Ovary (tissue), 9 donors: ENCODE data around the gene MAP3K1. TPM values are rescaled to one million over a fixed set of nuclear protein-coding genes. Genes with fewer than 3 reads are reported as not detected.

Source experiments
- DNase-seq, 5 donors: peaks; one replicate each; pipeline ENCODE4 v3.0.0-alpha.2; 2019 to 2020
- H3K27ac ChIP-seq, 2 donors: fragments of 200-600 bp; one replicate each; pipeline versions ENCODE4 v1.5.1 to v1.8.0; 2019 to 2022
- H3K27me3 ChIP-seq: fragments of 200-600 bp; one replicate; pipeline ENCODE4 v1.8.0; 2022
- H3K36me3 ChIP-seq: fragments of 200-600 bp; sonication (generic); one replicate; pipeline ENCODE4 v1.5.1; 2019
- H3K4me1 ChIP-seq: one replicate; pipeline ENCODE4 v1.8.1; 2013; ENCODE audit warnings: mild to moderate bottlenecking, moderate library complexity; ENCODE audit not compliant: insufficient read depth
- H3K4me3 ChIP-seq: fragments of 200-600 bp; sonication (generic); one replicate; pipeline ENCODE4 v1.5.1; 2017
- H3K9me3 ChIP-seq, 2 donors: fragments of 200-600 bp in 1 of 2; sonication (generic) in 1 of 2; one replicate each; pipeline versions ENCODE4 v1.5.1 to v1.8.1; 2013 to 2019; ENCODE audit warnings: mild to moderate bottlenecking in 1 of 2, moderate library complexity in 1 of 2
- CTCF ChIP-seq, 3 donors: fragments of 450-650 bp in 2 of 3; fragments of 200-600 bp in 1 of 3; IDR thresholded peaks; one replicate each; pipeline versions ENCODE4 v1.5.1 to v1.8.0; 2016 to 2022; ENCODE audit warnings: antibody characterized with exemption in 3 of 3, mild to moderate bottlenecking in 1 of 3
- EP300 ChIP-seq: sonication (generic); formaldehyde crosslinking; IDR thresholded peaks from one replicate; pipeline ENCODE4 v1.6.1; 2017; ENCODE audit warnings: antibody characterized with exemption
- POLR2A ChIP-seq: fragments of 450-650 bp; IDR thresholded peaks from one replicate; pipeline ENCODE4 v1.6.1; 2017; ENCODE audit warnings: antibody characterized with exemption, mild to moderate bottlenecking, moderate library complexity
- WGBS, 3 donors: extraction: QIAGEN DNeasy Blood & Tissue Kit in 1 of 3; methylation state at CpG; one replicate each; pipeline versions ENCODE4 v1.1.5 to v1.1.7; 2013 to 2017; 5-methylcytosine and 5-hydroxymethylcytosine counted together
- intact Hi-C, 4 donors: fragments of 100-400 bp; cut with DNase I; formaldehyde crosslinking; loops; one replicate each; pipeline versions ENCODE4 v1.11.0 to v1.15.1; 2022 to 2023
- polyA plus RNA-seq, 2 donors: library from polyadenylated mRNA; stranded (reverse); fragments of 200-250 nt in 1 of 2; fragments of 350-450 nt in 1 of 2; fragmentation: Illumina TruSeq in 1 of 2; extraction: RNeasy Lipid Tissue Mini Kit (QIAGEN cat#74804) in 1 of 2; gene quantifications; one replicate each; pipeline ENCODE4 v1.2.3, GENCODE V29; 2013 to 2014
- total RNA-seq, 7 donors: library from RNA; depleted of rRNA in 2 of 7; stranded (reverse); fragments of >200 nt in 2 of 7; fragmentation: NEBNext Ultra II Directional in 3 of 7; extraction: Animal tissue kit (Norgen Biotek cat#: 25700) in 3 of 7; gene quantifications; one replicate each; pipeline versions ENCODE4 v1.1.0 to v1.2.4, GENCODE V29; 2016 to 2023
- donor health status: DM: no; HTN: no; CAD: no; lungs with moderate emphysema.
- donor health status: DM: no; HTN: no; CAD: no.
- donor health status: Bipolar disorder and iron deficiency.
- donor health status: DM: yes; HTN: yes; CAD: no.
- donor health status: DM: no; HTN: no; CAD: no.
- donor health status: DM: yes; HTN: yes; CAD: no.

The MAP3K1 gene
- total and polyA plus RNA-seq, 9 donors, result 5.4 to 29.8 (median 21.6) TPM

- 81 to 89% (median 85%) methylated on average over 7 of the region's 7 CpGs for WGBS, 3 donors
- no peaks in the 10 kb centered on the region for H3K36me3 ChIP-seq
- intact Hi-C loops, result loop anchor here in 1 of 4 donors (10.0 kb wide), 1 partner anchor 566 kb away; no protein-coding TSS in a partner anchor
- no peak for DNase-seq
- H3K4me1 ChIP-seq, result peaks cover 5% of the 10 kb centered on the region
- H3K9me3 ChIP-seq, result no peaks in the 10 kb centered on the region
- H3K27me3 ChIP-seq, result no peaks in the 10 kb centered on the region
- no peak overlapping the region for H3K27ac ChIP-seq
- no peak overlapping the region for H3K4me3 ChIP-seq
- TF ChIP-seq POLR2A (no peak), CTCF (IDR thresholded peaks at IDR 0.05) (no peak), EP300 (no peak)
These were observed 25.2 kb downstream of the MAP3K1 start for GRCh38 chr5:56840597-56840996.

DNA sequence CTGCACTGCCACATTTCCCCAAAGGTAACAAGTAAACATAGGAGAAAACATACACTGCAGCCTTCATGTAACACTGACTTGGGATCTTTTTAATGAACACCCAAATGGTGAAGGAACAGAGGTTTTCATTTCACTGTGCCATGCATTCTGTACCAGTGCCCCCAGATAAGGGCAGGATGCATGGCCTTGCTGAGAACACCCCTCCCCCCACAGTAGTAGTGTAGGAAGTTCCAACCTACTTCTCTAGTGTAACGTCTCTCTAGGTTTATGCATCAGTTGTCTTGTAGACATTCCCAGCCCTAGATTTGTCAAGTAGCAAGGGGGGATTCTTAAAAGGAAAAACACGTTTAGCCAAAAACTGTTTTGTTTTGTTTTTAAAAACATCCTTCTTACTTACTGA is 29.9 kb downstream of the MAP3K1 start:
- DNase-seq, result no peak
- H3K4me1 ChIP-seq, result peaks cover 3% of the 10 kb centered on the region
- H3K36me3 ChIP-seq, result no peaks in the 10 kb centered on the region
- no peaks in the 10 kb centered on the region for H3K27me3 ChIP-seq
- TF ChIP-seq POLR2A, result no peak
- no peak for TF ChIP-seq EP300
- TF ChIP-seq CTCF (IDR thresholded peaks at IDR 0.05), result no peak
- no peaks in the 10 kb centered on the region for H3K9me3 ChIP-seq
- H3K27ac ChIP-seq, result no peak overlapping the region
- H3K4me3 ChIP-seq, result no peak overlapping the region
- intact Hi-C loops, result loop anchor here in 1 of 4 donors (10.0 kb wide), 1 partner anchor 570 kb away; no protein-coding TSS in a partner anchor
- 22 to 37% (median 22%) methylated on average over 2 of the region's 2 CpGs for WGBS, 3 donors

DNA sequence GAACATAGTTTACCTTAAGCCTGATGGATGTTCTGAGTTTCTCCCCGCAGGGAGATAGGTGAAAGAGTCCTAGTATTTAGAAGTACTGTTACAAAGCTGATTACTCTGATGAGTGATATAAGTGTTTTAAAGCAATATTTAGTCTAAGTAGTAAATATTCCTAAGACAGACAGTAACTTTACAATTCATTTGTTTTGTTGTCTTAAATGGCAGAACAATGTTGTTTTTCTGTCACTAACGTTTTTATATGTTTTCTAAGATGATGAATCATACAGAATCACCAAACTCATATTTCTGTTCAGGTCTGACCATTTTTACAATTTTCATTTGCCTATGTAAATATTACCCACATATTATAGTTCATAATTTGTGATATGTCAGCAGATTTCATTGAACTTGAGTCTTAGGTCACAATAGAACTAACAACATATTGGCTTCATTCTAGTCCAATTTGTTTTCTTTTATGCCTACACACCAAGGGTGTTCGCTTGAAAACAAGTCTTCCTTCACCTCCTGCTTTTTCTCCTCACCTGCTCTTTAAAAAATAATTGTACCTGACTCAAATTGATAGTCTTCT is 30.6 kb downstream of the MAP3K1 start:
- no peak for DNase-seq
- no peak for TF ChIP-seq CTCF (IDR thresholded peaks at IDR 0.05)
- no peak for TF ChIP-seq POLR2A
- TF ChIP-seq EP300, result no peak
- Histone ChIP-seq H3K4me1 (peaks cover 3% of the 10 kb centered on the region), H3K27ac (no peak overlapping the region), H3K36me3 (no peaks in the 10 kb centered on the region), H3K27me3 (no peaks in the 10 kb centered on the region), H3K9me3 (no peaks in the 10 kb centered on the region), H3K4me3 (no peak overlapping the region)
- 39 to 56% (median 41%) methylated on average over 3 of the region's 3 CpGs for WGBS, 3 donors
- intact Hi-C loops, result loop anchor here in 1 of 4 donors (10.0 kb wide), 1 partner anchor 571 kb away; no protein-coding TSS in a partner anchor

DNA sequence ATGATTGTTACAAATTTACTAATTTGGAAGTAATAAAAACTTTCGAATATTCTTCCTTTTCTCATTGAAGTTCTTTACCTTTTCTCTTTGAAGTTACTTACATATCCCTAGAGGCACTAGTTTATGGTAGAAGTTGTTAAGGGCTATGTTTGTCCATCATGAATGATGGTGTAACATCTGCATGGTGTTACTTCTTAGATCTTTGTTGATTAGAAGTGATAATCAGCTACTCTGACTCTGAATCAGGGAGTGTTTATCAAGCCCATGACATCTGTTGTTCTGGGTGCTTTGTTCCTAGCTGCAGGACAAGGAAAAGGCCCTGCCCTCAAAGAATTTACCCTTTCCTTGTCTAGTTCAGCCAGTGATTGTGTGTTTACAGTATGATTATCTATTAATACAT is 32.9 kb downstream of the MAP3K1 start:
- Histone ChIP-seq H3K4me3 (no peak overlapping the region), H3K27ac (no peak overlapping the region), H3K4me1 (peaks cover 6% of the 10 kb centered on the region), H3K9me3 (no peaks in the 10 kb centered on the region), H3K27me3 (no peaks in the 10 kb centered on the region), H3K36me3 (no peaks in the 10 kb centered on the region)
- intact Hi-C loops, result loop anchor here in 1 of 4 donors (10.0 kb wide), 1 partner anchor 573 kb away; no protein-coding TSS in a partner anchor
- TF ChIP-seq POLR2A (no peak), CTCF (IDR thresholded peaks at IDR 0.05) (no peak), EP300 (no peak)
- WGBS, 3 donors, result 85 to 94% (median 90%) methylated on average over 1 of the region's 1 CpG
- no peak for DNase-seq
